HUES6 (cell line): Measurements from ENCODE around the gene IFNG.

Source experiments
- H3K27ac ChIP-seq: 2 replicates; pipeline ENCODE4 v1.7.0; 2013; ENCODE audit warnings: low read depth, mild to moderate bottlenecking, low read length, inconsistent platforms
- H3K27me3 ChIP-seq: 2 replicates; pipeline ENCODE4 v1.6.1; 2013; ENCODE audit warnings: low read length; ENCODE audit not compliant: control insufficient read depth, insufficient read depth
- H3K36me3 ChIP-seq: 2 replicates; pipeline ENCODE4 v1.6.1; 2013; ENCODE audit warnings: low read length; ENCODE audit not compliant: control insufficient read depth, insufficient read depth
- H3K4me1 ChIP-seq: 2 replicates; pipeline ENCODE4 v1.6.1; 2013; ENCODE audit warnings: low read length; ENCODE audit not compliant: control insufficient read depth, insufficient read depth
- H3K4me3 ChIP-seq: 2 replicates; pipeline ENCODE4 v1.5.1; 2013; ENCODE audit warnings: low read depth, low read length
- H3K9ac ChIP-seq: one replicate; pipeline ENCODE4 v1.6.1; 2013; ENCODE audit warnings: mild to moderate bottlenecking, low read length
- H3K9me3 ChIP-seq: 2 replicates; pipeline ENCODE4 v1.6.1; 2013; ENCODE audit warnings: low read depth, low read length; ENCODE audit not compliant: control insufficient read depth, insufficient read depth

Gene IFNG

DNA sequence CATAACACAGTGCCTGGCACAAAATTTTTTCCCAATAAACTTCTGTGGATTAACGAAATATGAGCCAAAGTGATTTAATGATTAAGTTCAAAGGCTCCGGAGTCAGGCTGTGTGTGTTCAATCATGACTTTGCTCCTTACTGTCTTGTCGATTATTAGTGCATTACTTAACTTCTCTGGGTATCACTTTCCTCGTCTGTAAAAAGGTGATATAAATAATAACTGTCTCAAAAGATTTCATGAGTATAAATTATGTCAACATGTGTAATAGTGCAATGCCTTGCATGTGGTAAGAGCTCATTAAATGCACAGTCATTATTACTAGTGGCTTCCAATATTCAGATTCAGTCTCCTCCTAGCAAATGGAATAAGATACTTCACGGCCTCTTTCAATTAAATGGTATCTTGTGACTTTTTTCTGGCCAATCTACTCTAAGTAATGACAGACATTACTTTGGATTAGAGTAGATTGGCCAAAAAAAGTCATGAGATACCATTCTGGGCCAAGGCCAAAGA, 6.8 kb upstream of the IFNG start:
- Histone ChIP-seq H3K4me3 (no peak overlapping the region), H3K27ac (no peak overlapping the region), H3K9ac (no peak overlapping the region), H3K36me3 (no peaks in the 10 kb centered on the region), H3K27me3 (no peaks in the 10 kb centered on the region), H3K9me3 (no peaks in the 10 kb centered on the region), H3K4me1 (no peaks in the 10 kb centered on the region)

DNA sequence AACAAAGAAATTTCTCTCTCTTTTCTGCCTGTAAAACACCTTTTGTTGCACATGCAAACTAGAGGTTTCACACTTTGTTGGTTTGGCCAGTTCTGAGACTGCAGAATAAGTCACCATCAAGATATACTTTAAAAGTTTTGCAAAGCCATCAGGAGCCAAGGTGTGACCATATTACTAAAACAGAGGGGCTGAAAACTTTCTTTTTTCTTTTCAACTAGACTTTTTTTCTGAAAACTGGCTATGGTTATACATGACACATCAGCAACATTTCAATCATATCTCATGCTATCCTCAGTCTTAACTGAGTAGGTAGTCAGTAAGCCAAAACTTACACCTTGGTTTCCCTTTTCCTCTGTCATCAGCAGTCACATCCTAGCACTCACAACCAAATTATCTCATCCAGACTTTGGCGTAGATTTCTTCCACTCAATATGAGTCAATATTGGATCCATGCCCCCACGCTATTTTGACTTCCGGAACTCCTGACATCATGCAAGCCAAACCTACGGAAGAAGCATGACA, 4.1 kb upstream of the IFNG start:
- no peaks in the 10 kb centered on the region for H3K9me3 ChIP-seq
- H3K4me1 ChIP-seq, result no peaks in the 10 kb centered on the region
- no peak overlapping the region for H3K9ac ChIP-seq
- no peak overlapping the region for H3K27ac ChIP-seq
- no peaks in the 10 kb centered on the region for H3K27me3 ChIP-seq
- H3K4me3 ChIP-seq, result no peak overlapping the region
- H3K36me3 ChIP-seq, result no peaks in the 10 kb centered on the region

DNA sequence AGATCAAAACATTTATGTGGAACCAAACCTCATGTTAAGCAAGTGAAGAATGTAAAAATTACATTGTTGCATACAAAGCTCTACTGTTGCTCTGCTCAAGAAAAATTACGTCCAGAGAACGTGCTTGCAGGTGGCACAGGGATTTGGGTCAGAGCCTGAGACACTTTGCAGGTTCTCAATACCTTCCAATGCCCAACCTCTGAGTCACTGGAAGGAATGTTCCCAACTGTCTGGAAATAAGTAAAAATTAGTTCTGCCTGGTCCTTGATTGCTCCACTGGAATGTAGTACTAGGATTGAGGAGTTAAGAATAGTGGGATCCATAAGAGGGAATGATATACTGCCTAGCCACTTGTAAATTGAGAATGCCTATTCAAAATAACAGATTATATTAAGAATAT, 2.8 kb upstream of the IFNG start:
- no peak overlapping the region for H3K27ac ChIP-seq
- H3K9me3 ChIP-seq, result no peaks in the 10 kb centered on the region
- no peaks in the 10 kb centered on the region for H3K36me3 ChIP-seq
- peaks cover 2% of the 10 kb centered on the region; the same call in 1 of the 2 replicates for H3K4me1 ChIP-seq
- H3K27me3 ChIP-seq, result no peaks in the 10 kb centered on the region
- no peak overlapping the region for H3K4me3 ChIP-seq
- no peak overlapping the region for H3K9ac ChIP-seq

DNA sequence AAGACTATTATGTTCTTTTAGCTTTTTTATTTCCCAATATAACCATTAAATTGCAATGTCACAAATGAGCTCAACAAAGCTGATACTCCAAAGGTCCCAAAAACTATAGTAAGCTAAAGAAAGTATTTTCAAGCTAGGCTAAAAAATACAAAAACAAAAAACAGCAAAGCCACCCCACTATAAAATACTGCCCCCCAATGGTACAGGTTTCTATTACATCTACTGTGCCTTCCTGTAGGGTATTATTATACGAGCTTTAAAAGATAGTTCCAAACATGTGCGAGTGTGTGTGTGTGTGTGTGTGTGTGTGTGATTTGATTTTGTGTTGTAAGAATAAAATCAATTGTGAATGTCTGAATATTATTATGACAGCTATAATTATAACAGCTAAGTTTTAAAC, 1.1 kb downstream of the IFNG start:
- Histone ChIP-seq H3K4me3 (no peak overlapping the region), H3K4me1 (peaks cover 3% of the 10 kb centered on the region; the same call in 1 of the 2 replicates), H3K9me3 (no peaks in the 10 kb centered on the region), H3K27ac (no peak overlapping the region), H3K9ac (no peak overlapping the region), H3K27me3 (no peaks in the 10 kb centered on the region), H3K36me3 (no peaks in the 10 kb centered on the region)

DNA sequence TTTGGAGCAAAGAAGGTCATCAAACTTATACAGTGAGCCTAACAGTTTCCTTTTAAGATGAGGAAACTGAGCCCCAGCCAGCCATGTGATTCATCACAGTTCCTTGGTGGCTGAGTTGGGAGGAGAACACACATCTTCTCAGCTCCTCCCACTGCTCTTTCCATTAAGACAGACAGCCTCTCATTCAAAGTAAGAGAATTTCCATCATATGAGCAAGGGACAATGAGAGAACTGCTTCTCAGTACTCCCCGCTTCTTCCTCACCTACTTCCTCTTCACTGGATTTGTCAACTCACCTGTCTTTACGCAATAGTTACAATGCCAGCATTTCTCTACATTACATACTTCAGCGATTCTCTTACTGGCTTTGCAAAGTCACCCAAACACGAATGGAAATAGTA, 2.2 kb downstream of the IFNG start:
- Histone ChIP-seq H3K27me3 (no peaks in the 10 kb centered on the region), H3K4me1 (peaks cover 3% of the 10 kb centered on the region; the same call in 1 of the 2 replicates), H3K9me3 (no peaks in the 10 kb centered on the region), H3K27ac (no peak overlapping the region), H3K9ac (no peak overlapping the region), H3K4me3 (no peak overlapping the region), H3K36me3 (no peaks in the 10 kb centered on the region)

DNA sequence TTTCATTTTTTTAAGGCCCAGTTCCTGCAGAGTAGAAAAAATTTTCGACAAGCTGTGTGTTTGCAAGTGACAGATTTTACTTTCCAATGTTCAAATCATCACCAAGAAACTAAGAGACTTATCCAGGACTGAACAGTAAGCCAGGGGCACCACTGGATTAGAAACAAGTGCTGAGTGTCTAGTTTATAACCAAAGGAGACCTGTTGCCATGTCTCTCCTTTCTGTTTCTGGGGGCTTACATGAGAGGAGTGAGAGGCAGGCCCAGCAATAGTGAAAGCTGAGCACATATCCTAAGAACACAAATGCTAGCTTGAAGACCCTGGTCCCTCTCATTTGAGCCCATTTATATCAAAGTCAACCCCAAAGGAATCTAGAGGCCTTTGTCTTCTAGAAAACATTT, 2.9 kb downstream of the IFNG start:
- Histone ChIP-seq H3K4me3 (no peak overlapping the region), H3K9ac (no peak overlapping the region), H3K4me1 (peaks cover 3% of the 10 kb centered on the region; the same call in 1 of the 2 replicates), H3K27me3 (no peaks in the 10 kb centered on the region), H3K27ac (no peak overlapping the region), H3K36me3 (no peaks in the 10 kb centered on the region), H3K9me3 (no peaks in the 10 kb centered on the region)

DNA sequence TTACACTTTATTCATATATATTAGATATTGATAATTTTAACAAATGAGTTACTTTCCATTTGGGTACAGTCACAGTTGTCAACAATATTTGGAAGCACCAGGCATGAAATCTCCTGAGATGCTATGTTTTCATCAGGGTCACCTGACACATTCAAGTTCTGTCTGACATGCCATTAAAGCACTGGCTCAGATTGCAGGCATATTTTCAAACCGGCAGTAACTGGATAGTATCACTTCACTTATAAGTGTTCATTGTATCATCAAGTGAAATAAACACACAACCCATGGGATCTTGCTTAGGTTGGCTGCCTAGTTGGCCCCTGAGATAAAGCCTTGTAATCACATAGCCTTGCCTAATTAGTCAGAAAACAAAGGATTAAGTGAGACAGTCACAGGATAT, 4.8 kb downstream of the IFNG start:
- H3K9ac ChIP-seq, result no peak overlapping the region
- no peaks in the 10 kb centered on the region for H3K9me3 ChIP-seq
- H3K27me3 ChIP-seq, result no peaks in the 10 kb centered on the region
- H3K36me3 ChIP-seq, result no peaks in the 10 kb centered on the region
- H3K27ac ChIP-seq, result no peak overlapping the region
- peaks cover 3% of the 10 kb centered on the region; the same call in 1 of the 2 replicates for H3K4me1 ChIP-seq
- no peak overlapping the region for H3K4me3 ChIP-seq

DNA sequence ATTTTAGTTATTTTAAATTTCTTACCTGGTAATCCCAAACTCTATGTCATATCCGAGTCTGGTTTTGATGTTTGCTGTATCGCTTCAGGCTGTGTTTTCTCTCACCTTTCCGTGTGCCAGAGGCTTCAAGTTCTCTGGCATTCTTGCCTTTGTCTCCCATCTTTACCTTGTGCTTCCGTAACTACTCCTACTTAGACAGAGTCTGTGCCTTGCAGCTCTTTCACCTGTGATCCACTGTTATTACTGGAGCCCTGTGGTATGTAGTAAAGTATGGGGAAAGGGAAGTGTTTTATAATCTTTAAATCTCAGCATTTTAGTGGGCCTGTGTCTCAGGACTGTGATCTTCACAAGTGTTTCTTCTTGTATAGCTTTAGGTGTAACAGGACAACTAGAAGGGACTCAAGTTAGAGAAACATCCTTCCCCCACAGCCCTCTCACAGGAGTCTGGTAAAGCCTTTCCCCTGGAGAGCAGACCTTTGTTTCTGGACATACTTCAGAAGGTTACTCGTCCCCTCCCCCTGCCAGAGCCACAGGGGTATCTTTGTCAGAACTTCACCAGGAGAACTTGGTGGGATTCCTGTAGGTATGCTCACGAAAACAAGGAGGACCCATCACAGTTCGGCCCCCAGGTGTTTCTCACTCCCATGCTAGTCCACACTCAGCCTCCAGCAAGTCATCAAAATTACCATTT, 11.1 kb downstream of the IFNG start:
- H3K4me1 ChIP-seq, result peaks cover 20% of the 10 kb centered on the region
- no peaks in the 10 kb centered on the region for H3K36me3 ChIP-seq
- H3K27ac ChIP-seq, result no peak overlapping the region
- no peak overlapping the region for H3K4me3 ChIP-seq
- H3K9me3 ChIP-seq, result no peaks in the 10 kb centered on the region
- no peaks in the 10 kb centered on the region for H3K27me3 ChIP-seq
- H3K9ac ChIP-seq, result no peak overlapping the region

DNA sequence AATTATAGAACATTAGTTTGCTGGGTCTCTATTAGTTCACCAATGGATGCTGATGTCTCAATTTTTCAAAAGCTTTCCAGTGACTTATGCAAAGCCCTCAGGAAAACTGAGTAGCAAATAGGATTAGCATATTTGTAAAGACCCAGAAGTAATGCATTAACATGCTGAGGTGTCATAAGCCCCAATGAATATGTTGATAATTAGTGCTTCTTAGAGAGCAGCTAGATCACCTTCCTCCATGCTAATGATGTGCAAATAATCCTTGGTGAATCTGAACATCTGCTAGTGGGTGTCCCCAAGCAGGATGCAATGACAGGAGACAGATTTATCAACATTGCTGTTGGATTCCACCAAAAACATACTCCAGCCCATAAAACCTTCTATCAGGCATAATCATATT, 19.0 kb downstream of the IFNG start:
- Histone ChIP-seq H3K4me1 (peaks cover 7% of the 10 kb centered on the region), H3K9me3 (no peaks in the 10 kb centered on the region), H3K27ac (no peak overlapping the region), H3K27me3 (no peaks in the 10 kb centered on the region), H3K4me3 (no peak overlapping the region), H3K36me3 (no peaks in the 10 kb centered on the region), H3K9ac (no peak overlapping the region)

DNA sequence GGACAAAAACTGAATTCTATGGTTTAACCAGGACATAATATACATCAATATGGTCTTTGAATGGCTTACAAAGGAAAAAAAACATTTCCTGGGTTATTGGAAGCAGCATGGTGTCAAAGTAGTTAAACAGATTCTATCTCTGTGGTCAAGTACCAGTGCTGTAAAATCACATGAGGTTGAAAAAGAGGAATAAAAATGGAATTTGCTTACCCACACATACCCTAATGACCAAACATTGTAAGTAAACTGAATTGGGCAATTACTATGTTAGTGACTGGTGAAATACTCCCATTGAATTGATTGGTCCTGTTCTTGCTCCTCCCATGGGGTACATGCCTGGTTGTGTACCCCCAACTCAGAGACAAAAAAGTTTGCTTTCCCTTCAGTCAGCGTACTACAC, 19.6 kb downstream of the IFNG start:
- Histone ChIP-seq H3K27ac (no peak overlapping the region), H3K9me3 (no peaks in the 10 kb centered on the region), H3K4me3 (no peak overlapping the region), H3K36me3 (no peaks in the 10 kb centered on the region), H3K27me3 (no peaks in the 10 kb centered on the region), H3K4me1 (peaks cover 7% of the 10 kb centered on the region), H3K9ac (no peak overlapping the region)

DNA sequence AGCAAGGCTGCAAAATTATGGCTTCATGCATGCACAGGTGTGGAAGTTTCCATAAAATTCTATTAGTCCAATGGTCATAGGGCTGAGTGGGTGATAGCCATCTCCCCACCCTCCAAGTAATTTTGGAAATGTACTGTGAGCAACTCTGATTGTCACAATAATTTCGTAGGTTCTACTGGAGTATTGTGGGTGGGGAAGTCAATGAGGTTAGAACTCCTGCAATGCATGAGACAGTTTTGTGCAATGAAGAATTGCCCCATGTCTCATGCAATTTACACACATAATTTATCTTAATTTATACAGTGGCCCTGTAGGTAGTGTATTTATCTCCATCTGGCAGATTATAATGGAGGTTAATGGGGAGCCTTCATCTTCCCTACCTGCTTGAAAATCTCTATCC, 20.5 kb downstream of the IFNG start:
- Histone ChIP-seq H3K27ac (no peak overlapping the region), H3K27me3 (no peaks in the 10 kb centered on the region), H3K9ac (no peak overlapping the region), H3K4me1 (peaks cover 7% of the 10 kb centered on the region), H3K9me3 (no peaks in the 10 kb centered on the region), H3K4me3 (no peak overlapping the region), H3K36me3 (no peaks in the 10 kb centered on the region)
